BLaER1 (cell line): ENCODE results near the gene MKKS.
"Not testable (repeated sequence)": the region's sequence is repeated elsewhere in the genome, so short reads cannot be mapped to it uniquely, and the experiment has no call there.

Experiments used
- H3K27ac ChIP-seq: shearing (Covaris generic); formaldehyde crosslinking; 2 replicates; pipeline ENCODE4 v1.8.1; 2022
- H3K27me3 ChIP-seq: shearing (Covaris generic); formaldehyde crosslinking; 2 replicates; pipeline ENCODE4 v1.8.1; 2022
- H3K36me3 ChIP-seq: shearing (Covaris generic); formaldehyde crosslinking; 2 replicates; pipeline ENCODE4 v1.8.1; 2022
- H3K4me1 ChIP-seq: shearing (Covaris generic); formaldehyde crosslinking; 2 replicates; pipeline ENCODE4 v1.8.1; 2022
- H3K4me2 ChIP-seq: shearing (Covaris generic); formaldehyde crosslinking; 2 replicates; pipeline ENCODE4 v1.8.1; 2022
- H3K4me3 ChIP-seq: shearing (Covaris generic); formaldehyde crosslinking; 2 replicates; pipeline ENCODE4 v1.8.1; 2022
- H3K9ac ChIP-seq: shearing (Covaris generic); formaldehyde crosslinking; 2 replicates; pipeline ENCODE4 v1.8.1; 2022
- H3K9me3 ChIP-seq: shearing (Covaris generic); formaldehyde crosslinking; 2 replicates; pipeline ENCODE4 v1.8.1; 2022
- H4K20me1 ChIP-seq: shearing (Covaris generic); formaldehyde crosslinking; 2 replicates; pipeline ENCODE4 v1.8.1; 2022
- Cebpa-rat ChIP-seq: shearing (Covaris generic); IDR thresholded peaks from 2 replicates; pipeline ENCODE4 v1.8.1; 2022

The MKKS gene

GRCh38 chr20:10427060-10427692, 6.8 kb downstream of the MKKS start:
- H3K4me3 ChIP-seq: no peak overlapping the region
- H3K36me3 ChIP-seq: peaks cover 17% of the 10 kb centered on the region
- no peak for TF ChIP-seq Cebpa-rat
- no peak overlapping the region for H3K27ac ChIP-seq
- H3K4me1 ChIP-seq: peaks cover 7% of the 10 kb centered on the region; the same call in 1 of the 2 replicates
- no peaks in the 10 kb centered on the region for H3K27me3 ChIP-seq
- H3K9me3 ChIP-seq: no peaks in the 10 kb centered on the region
- H3K4me2 ChIP-seq: no peak overlapping the region
- no peak overlapping the region for H3K9ac ChIP-seq
- peaks cover 76% of the 10 kb centered on the region for H4K20me1 ChIP-seq

- Histone ChIP-seq H3K4me2 (no peak overlapping the region), H3K27me3 (no peaks in the 10 kb centered on the region), H3K4me3 (no peak overlapping the region), H3K27ac (no peak overlapping the region), H3K9me3 (no peaks in the 10 kb centered on the region), H3K36me3 (peaks cover 25% of the 10 kb centered on the region), H3K4me1 (no peaks in the 10 kb centered on the region), H3K9ac (no peak overlapping the region), H4K20me1 (peaks cover 73% of the 10 kb centered on the region)
- TF ChIP-seq Cebpa-rat: no peak
These were observed 10.3 kb downstream of the MKKS start for GRCh38 chr20:10423735-10424134.

GRCh38 chr20:10419550-10420133, 14.4 kb downstream of the MKKS start:
- H3K4me3 ChIP-seq: no peak overlapping the region
- H3K27ac ChIP-seq: no peak overlapping the region
- no peaks in the 10 kb centered on the region for H3K27me3 ChIP-seq
- no peaks in the 10 kb centered on the region for H3K9me3 ChIP-seq
- no peak overlapping the region for H3K4me2 ChIP-seq
- H3K36me3 ChIP-seq: peaks cover 42% of the 10 kb centered on the region
- H3K9ac ChIP-seq: no peak overlapping the region
- no peak for TF ChIP-seq Cebpa-rat
- H4K20me1 ChIP-seq: peaks cover 49% of the 10 kb centered on the region
- H3K4me1 ChIP-seq: no peaks in the 10 kb centered on the region; the same call in 1 of the 2 replicates

GRCh38 chr20:10417218-10417617, 16.8 kb downstream of the MKKS start:
- H3K4me2 ChIP-seq, H3K27ac ChIP-seq, H3K9ac ChIP-seq, H3K4me3 ChIP-seq, H3K27me3 ChIP-seq, H3K9me3 ChIP-seq, H3K4me1 ChIP-seq: not testable (repeated sequence)
- Histone ChIP-seq H4K20me1 (peaks cover 42% of the 10 kb centered on the region), H3K36me3 (peaks cover 50% of the 10 kb centered on the region)

GRCh38 chr20:10415013-10415650, 18.9 kb downstream of the MKKS start:
- Histone ChIP-seq H3K27ac (no peak overlapping the region), H3K4me2 (no peak overlapping the region)
- TF ChIP-seq Cebpa-rat: no peak

GRCh38 chr20:10412591-10413408, 21.2 kb downstream of the MKKS start:
- TF ChIP-seq Cebpa-rat: no peak
- Histone ChIP-seq H4K20me1 (0 out of 2 replicates have a peak, but pooled peaks cover 14% of the 10 kb centered on the region), H3K27me3 (no peaks in the 10 kb centered on the region), H3K36me3 (peaks cover 42% of the 10 kb centered on the region), H3K4me3 (no peak overlapping the region), H3K27ac (no peak overlapping the region), H3K4me2 (peak overlapping the region; percentile 20; the same call in 1 of the 2 replicates), H3K4me1 (peaks cover 9% of the 10 kb centered on the region), H3K9ac (no peak overlapping the region), H3K9me3 (no peaks in the 10 kb centered on the region)

More at GRCh38 chr20:10415013-10415650, 18.9 kb downstream of the MKKS start:
- peaks cover 51% of the 10 kb centered on the region for H3K36me3 ChIP-seq
- peaks cover 22% of the 10 kb centered on the region for H4K20me1 ChIP-seq
- peaks cover 9% of the 10 kb centered on the region for H3K4me1 ChIP-seq
- no peaks in the 10 kb centered on the region for H3K9me3 ChIP-seq
- H3K27me3 ChIP-seq: no peaks in the 10 kb centered on the region
- H3K4me3 ChIP-seq: no peak overlapping the region
- H3K9ac ChIP-seq: no peak overlapping the region

- Histone ChIP-seq H4K20me1 (0 out of 2 replicates have a peak, but pooled peaks cover 11% of the 10 kb centered on the region), H3K4me1 (peaks cover 9% of the 10 kb centered on the region)
These were observed 22.3 kb downstream of the MKKS start for GRCh38 chr20:10411673-10412072.

GRCh38 chr20:10408108-10408813, 25.8 kb downstream of the MKKS start:
- Histone ChIP-seq H3K9me3 (no peaks in the 10 kb centered on the region), H3K4me3 (no peak overlapping the region), H3K36me3 (peaks cover 37% of the 10 kb centered on the region), H4K20me1 (0 out of 2 replicates have a peak, but pooled peaks cover 10% of the 10 kb centered on the region), H3K4me1 (peaks cover 8% of the 10 kb centered on the region), H3K4me2 (no peak overlapping the region), H3K9ac (no peak overlapping the region), H3K27ac (no peak overlapping the region), H3K27me3 (no peaks in the 10 kb centered on the region)
- no peak for TF ChIP-seq Cebpa-rat

More at GRCh38 chr20:10411673-10412072, 22.3 kb downstream of the MKKS start:
- no peaks in the 10 kb centered on the region for H3K27me3 ChIP-seq
- no peak overlapping the region for H3K4me3 ChIP-seq
- TF ChIP-seq Cebpa-rat: no peak
- no peaks in the 10 kb centered on the region for H3K9me3 ChIP-seq
- no peak overlapping the region for H3K9ac ChIP-seq
- H3K27ac ChIP-seq: no peak overlapping the region
- no peak overlapping the region for H3K4me2 ChIP-seq
- H3K36me3 ChIP-seq: peaks cover 42% of the 10 kb centered on the region

GRCh38 chr20:10404959-10405530, 29.0 kb downstream of the MKKS start:
- TF ChIP-seq Cebpa-rat: no peak
- peaks cover 24% of the 10 kb centered on the region for H3K36me3 ChIP-seq
- no peak overlapping the region for H3K27ac ChIP-seq
- H3K4me1 ChIP-seq: no peaks in the 10 kb centered on the region
- no peak overlapping the region for H3K4me2 ChIP-seq
- no peaks in the 10 kb centered on the region for H3K27me3 ChIP-seq
- no peak overlapping the region for H3K4me3 ChIP-seq
- H4K20me1 ChIP-seq: no peaks in the 10 kb centered on the region
- no peaks in the 10 kb centered on the region for H3K9me3 ChIP-seq
- no peak overlapping the region for H3K9ac ChIP-seq
